ENCODE results near the gene VWA5B2. TPM values are rescaled to one million over a fixed set of nuclear protein-coding genes. Genes with fewer than 3 reads are reported as not detected.

Gene VWA5B2
- 1 to 10 TPM in 1 of 12 donors, under 1 TPM in 10, not detected in 1; 0.18 to 3.1 (median 0.43) TPM for polyA plus RNA-seq (ENCODE audit: insufficient read length in 12 of 12)
- long read RNA-seq, donor 1, full-length matches to known transcripts = 1 of 89 reads
- long read RNA-seq, donor 1, partial matches to known transcripts = 76 of 89 reads
- long read RNA-seq, donor 1, other reads (novel, unspliced or antisense) = 12 of 89 reads
- long read RNA-seq, donor 2, partial matches to known transcripts = 19 of 28 reads
- long read RNA-seq, donor 2, other reads (novel, unspliced or antisense) = 9 of 28 reads
- long read RNA-seq, donor 3 = 0 reads
- long read RNA-seq, donor 4 = 0 reads
- long read RNA-seq, donor 5, partial matches to known transcripts = 17 of 39 reads
- long read RNA-seq, donor 5, other reads (novel, unspliced or antisense) = 22 of 39 reads
- long read RNA-seq, donor 6 = 0 reads
- long read RNA-seq, donor 7 = 0 reads
- long read RNA-seq, donor 8 = 0 reads
- long read RNA-seq, donor 9, partial matches to known transcripts = 5 of 12 reads
- long read RNA-seq, donor 9, other reads (novel, unspliced or antisense) = 7 of 12 reads
- long read RNA-seq, donor 10, partial matches to known transcripts = 0 of 5 reads
- long read RNA-seq, donor 10, other reads (novel, unspliced or antisense) = 5 of 5 reads
- long read RNA-seq, donor 11, partial matches to known transcripts = 20 of 25 reads
- long read RNA-seq, donor 11, other reads (novel, unspliced or antisense) = 5 of 25 reads

GRCh38 chr3:184229394-184230080, at the start of gene VWA5B2:
Gene VWA5B2 (plus strand): TSS chr3:184229585. CDS start chr3:184230529, 944 bp downstream.
- peak; percentile 18 for DNase-seq

GRCh38 chr3:184180165-184180564, 49.2 kb upstream of the VWA5B2 start:
- no peak for DNase-seq

- DNase-seq = no peak
These were observed 47.8 kb upstream of the VWA5B2 start for GRCh38 chr3:184181596-184181995.

- no peak for DNase-seq
These were observed 45.7 kb upstream of the VWA5B2 start for GRCh38 chr3:184183679-184184078.

- no peak for DNase-seq
These were observed 44.7 kb upstream of the VWA5B2 start for GRCh38 chr3:184184546-184185230.

- peak; percentile 100 for DNase-seq
These were observed 43.8 kb upstream of the VWA5B2 start for GRCh38 chr3:184185461-184186183.

- DNase-seq = no peak
These were observed 43.0 kb upstream of the VWA5B2 start, which contains the start of gene ABCF3 for GRCh38 chr3:184186184-184186901. Gene ABCF3 (plus strand): TSS chr3:184186199. CDS start chr3:184186208, 9 bp downstream.

GRCh38 chr3:184186902-184187207, 42.5 kb upstream of the VWA5B2 start:
- no peak for DNase-seq

- DNase-seq = no peak
These were observed 41.3 kb upstream of the VWA5B2 start for GRCh38 chr3:184188080-184188479.

- no peak for DNase-seq
These were observed 40.0 kb upstream of the VWA5B2 start for GRCh38 chr3:184189421-184189820.

- DNase-seq = no peak
These were observed 36.5 kb upstream of the VWA5B2 start for GRCh38 chr3:184192889-184193288.

GRCh38 chr3:184193991-184194539, 35.3 kb upstream of the VWA5B2 start:
- DNase-seq = no peak

GRCh38 chr3:184196536-184196935, 32.8 kb upstream of the VWA5B2 start:
- DNase-seq = no peak

GRCh38 chr3:184198509-184198908, 30.9 kb upstream of the VWA5B2 start:
- no peak for DNase-seq

GRCh38 chr3:184200825-184201224, 28.6 kb upstream of the VWA5B2 start:
- no peak for DNase-seq

- DNase-seq = no peak
These were observed 25.9 kb upstream of the VWA5B2 start for GRCh38 chr3:184203526-184203925.

GRCh38 chr3:184209146-184209923, 20.1 kb upstream of the VWA5B2 start:
- no peak for DNase-seq

- DNase-seq = no peak
These were observed 18.1 kb upstream of the VWA5B2 start for GRCh38 chr3:184211297-184211696.

GRCh38 chr3:184211718-184212117, 17.7 kb upstream of the VWA5B2 start:
- DNase-seq = no peak
